H1 (cell line): ENCODE results near the gene SH2D4B.

Experiments
- CHD2 ChIP-seq: IDR thresholded peaks from 2 replicates; pipeline ENCODE4 v1.6.1; 2012; ENCODE audit warnings: low read length, improper control_type of control experiment
- CHD7 ChIP-seq: fragments of 300-600 bp; sonication (generic); IDR thresholded peaks from 2 replicates; pipeline ENCODE4 v1.7.1; 2012; ENCODE audit warnings: low read length, moderate library complexity, mild to moderate bottlenecking, inconsistent platforms; ENCODE audit not compliant: insufficient replicate concordance
- CREB1 ChIP-seq: IDR thresholded peaks from 2 replicates; pipeline ENCODE4 v1.6.1; 2012; ENCODE audit warnings: inconsistent platforms
- CTCF ChIP-seq, 3 experiments: IDR thresholded peaks; 1 replicate in 2 of 3; 2 replicates in 1 of 3; pipeline versions ENCODE4 v1.5.1 to v1.6.1; 2011; ENCODE audit warnings: low read length in 3 of 3, mild to moderate bottlenecking in 3 of 3, inconsistent platforms in 2 of 3, low read depth in 1 of 3, moderate library complexity in 1 of 3; ENCODE audit not compliant: insufficient read depth in 1 of 3; ENCODE audit errors: control extremely low read depth in 1 of 3
- EP300 ChIP-seq, 2 experiments: IDR thresholded peaks; 1 replicate in 1 of 2; 2 replicates in 1 of 2; pipeline ENCODE4 v1.6.1; 2011 to 2012; ENCODE audit warnings: low read depth in 2 of 2, low read length in 2 of 2, mild to moderate bottlenecking in 2 of 2, borderline replicate concordance in 1 of 2, inconsistent platforms in 1 of 2, moderate library complexity in 1 of 2
- EZH2 ChIP-seq: fragments of 200-600 bp; sonication (generic); IDR thresholded peaks from 2 replicates; pipeline ENCODE4 v1.7.1; 2012; ENCODE audit warnings: low read depth, mild to moderate bottlenecking, moderate library complexity, low read length, inconsistent platforms; ENCODE audit not compliant: severe bottlenecking
- POLR2A ChIP-seq, 2 experiments: IDR thresholded peaks; 1 replicate in 1 of 2; 2 replicates in 1 of 2; pipeline ENCODE4 v1.6.1; 2011; ENCODE audit warnings: low read depth in 2 of 2, low read length in 2 of 2, mild to moderate bottlenecking in 2 of 2; ENCODE audit errors: control extremely low read depth in 1 of 2
- RFX5 ChIP-seq: IDR thresholded peaks from 2 replicates; pipeline ENCODE4 v1.6.1; 2011; ENCODE audit warnings: low read depth, low read length, improper control_type of control experiment, borderline replicate concordance
- SIX5 ChIP-seq: IDR thresholded peaks from 2 replicates; pipeline ENCODE4 v1.6.1; 2011; ENCODE audit warnings: mild to moderate bottlenecking, low read depth, low read length
- SP1 ChIP-seq: IDR thresholded peaks from 2 replicates; pipeline ENCODE4 v1.6.1; 2011; ENCODE audit warnings: low read depth, low read length
- SRF ChIP-seq: IDR thresholded peaks from 2 replicates; pipeline ENCODE4 v1.6.1; 2011; ENCODE audit warnings: mild to moderate bottlenecking, low read depth, low read length, moderate library complexity
- YY1 ChIP-seq: IDR thresholded peaks from 2 replicates; pipeline ENCODE4 v1.6.1; 2011; ENCODE audit warnings: low read depth, mild to moderate bottlenecking, low read length

GRCh38 chr10:80585812-80586211 is 48.1 kb downstream of the SH2D4B start:
- TF ChIP-seq POLR2A (IDR thresholded peaks at IDR 0.05; ENCODE audit: control extremely low read depth in 1 of 2, low read depth in 2 of 2, low read length in 2 of 2), result no peak
- TF ChIP-seq SRF, result no peak
- TF ChIP-seq YY1, result no peak
- no peak for TF ChIP-seq CTCF (IDR thresholded peaks at IDR 0.05; ENCODE audit: control extremely low read depth in 1 of 3, insufficient read depth in 1 of 3, low read depth in 1 of 3, low read length in 3 of 3)
- TF ChIP-seq EP300 (IDR thresholded peaks at IDR 0.05; ENCODE audit: borderline replicate concordance in 1 of 2, low read depth in 2 of 2, low read length in 2 of 2), result no peak
- TF ChIP-seq SIX5, result no peak
- no peak for TF ChIP-seq CHD7
- TF ChIP-seq CREB1, result no peak
- no peak for TF ChIP-seq EZH2
- no peak for TF ChIP-seq SP1
- no peak for TF ChIP-seq RFX5
- TF ChIP-seq CHD2, result no peak
